HG03196 (cell line): ENCODE results near the gene LGALS9.
"Not testable (repeated sequence)": the region's sequence is repeated elsewhere in the genome, so short reads cannot be mapped to it uniquely, and the experiment has no call there.

Experiments
- ATAC-seq: cut with Tn5 transposase; IDR thresholded peaks from one replicate; pipeline ENCODE4 v1.9.1; 2021; ENCODE audit not compliant: unreplicated experiment

LGALS9 gene

GRCh38 chr17:27651411-27652345 is 20.7 kb downstream of the LGALS9 start:
- no peak for ATAC-seq

- ATAC-seq, result not testable (repeated sequence)
These were observed 22.5 kb downstream of the LGALS9 start for GRCh38 chr17:27653449-27653971.

GRCh38 chr17:27654136-27654535 is 23.1 kb downstream of the LGALS9 start:
- no peak for ATAC-seq

- ATAC-seq, result peak; percentile 60
These were observed 23.9 kb downstream of the LGALS9 start for GRCh38 chr17:27654654-27655524.

- not testable (repeated sequence) for ATAC-seq
These were observed 24.6 kb downstream of the LGALS9 start for GRCh38 chr17:27655525-27656111.

- not testable (repeated sequence) for ATAC-seq
These were observed 25.6 kb downstream of the LGALS9 start for GRCh38 chr17:27656620-27657019.

GRCh38 chr17:27657620-27658019 is 26.6 kb downstream of the LGALS9 start:
- no peak for ATAC-seq

- no peak for ATAC-seq
These were observed 28.7 kb downstream of the LGALS9 start for GRCh38 chr17:27659683-27660082.

- no peak for ATAC-seq
These were observed 29.4 kb downstream of the LGALS9 start for GRCh38 chr17:27660436-27660835.

- no peak for ATAC-seq
These were observed 33.1 kb downstream of the LGALS9 start for GRCh38 chr17:27663936-27664605.

- no peak for ATAC-seq
These were observed 33.6 kb downstream of the LGALS9 start for GRCh38 chr17:27664606-27664965.

GRCh38 chr17:27665549-27665948 is 34.6 kb downstream of the LGALS9 start:
- ATAC-seq, result no peak

- not testable (repeated sequence) for ATAC-seq
These were observed 35.3 kb downstream of the LGALS9 start for GRCh38 chr17:27666270-27666669.

- no peak for ATAC-seq
These were observed 36.0 kb downstream of the LGALS9 start for GRCh38 chr17:27666831-27667560.

GRCh38 chr17:27667656-27668487 is 36.9 kb downstream of the LGALS9 start:
- ATAC-seq, result no peak

GRCh38 chr17:27668488-27668823 is 37.5 kb downstream of the LGALS9 start:
- no peak for ATAC-seq

- ATAC-seq, result no peak
These were observed 38.1 kb downstream of the LGALS9 start for GRCh38 chr17:27669136-27669535.

- ATAC-seq, result no peak
These were observed 38.9 kb downstream of the LGALS9 start for GRCh38 chr17:27669850-27670249.
